HUES64 (cell line): ENCODE results near the gene MYADML2. TPM values are rescaled to one million over a fixed set of nuclear protein-coding genes. Genes with fewer than 3 reads are reported as not detected.

Experiments used
- H3K27ac ChIP-seq: 2 replicates; pipeline ENCODE4 v1.7.0; 2013; ENCODE audit warnings: low read depth, low read length, inconsistent platforms
- H3K27me3 ChIP-seq: 2 replicates; pipeline ENCODE4 v1.6.1; 2013; ENCODE audit warnings: mild to moderate bottlenecking, low read length; ENCODE audit not compliant: insufficient read depth
- H3K36me3 ChIP-seq: 2 replicates; pipeline ENCODE4 v1.6.1; 2013; ENCODE audit warnings: mild to moderate bottlenecking, low read length; ENCODE audit not compliant: insufficient read depth
- H3K4me1 ChIP-seq: 2 replicates; pipeline ENCODE4 v1.6.1; 2013; ENCODE audit warnings: mild to moderate bottlenecking, low read length, moderate library complexity; ENCODE audit not compliant: insufficient read depth
- H3K4me3 ChIP-seq: 2 replicates; pipeline ENCODE4 v1.5.1; 2013; ENCODE audit warnings: mild to moderate bottlenecking, low read length, moderate library complexity
- H3K9ac ChIP-seq: 2 replicates; pipeline ENCODE4 v1.6.1; 2013; ENCODE audit warnings: mild to moderate bottlenecking, low read depth, low read length
- H3K9me3 ChIP-seq: 2 replicates; pipeline ENCODE4 v1.6.1; 2013; ENCODE audit warnings: low read depth, low read length; ENCODE audit not compliant: insufficient read depth
- WGBS: fragments of 150-250, 120-280 bp; methylation state at CpG from one replicate; pipeline ENCODE4 v1.1.7; 2013; ENCODE audit warnings: missing lambda C conversion rate; 5-methylcytosine and 5-hydroxymethylcytosine counted together
- polyA plus RNA-seq, 2 experiments: library from polyadenylated mRNA; stranded (reverse); fragments of 50-300 nt; gene quantifications; one replicate each; pipeline ENCODE4 v1.2.3, GENCODE V29; 2013

The MYADML2 gene, protein sequence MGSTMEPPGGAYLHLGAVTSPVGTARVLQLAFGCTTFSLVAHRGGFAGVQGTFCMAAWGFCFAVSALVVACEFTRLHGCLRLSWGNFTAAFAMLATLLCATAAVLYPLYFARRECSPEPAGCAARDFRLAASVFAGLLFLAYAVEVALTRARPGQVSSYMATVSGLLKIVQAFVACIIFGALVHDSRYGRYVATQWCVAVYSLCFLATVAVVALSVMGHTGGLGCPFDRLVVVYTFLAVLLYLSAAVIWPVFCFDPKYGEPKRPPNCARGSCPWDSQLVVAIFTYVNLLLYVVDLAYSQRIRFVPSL
- 0.10 TPM for polyA plus RNA-seq (2013, experiment 1 of 2)
- polyA plus RNA-seq (2013, experiment 2 of 2): not detected

DNA sequence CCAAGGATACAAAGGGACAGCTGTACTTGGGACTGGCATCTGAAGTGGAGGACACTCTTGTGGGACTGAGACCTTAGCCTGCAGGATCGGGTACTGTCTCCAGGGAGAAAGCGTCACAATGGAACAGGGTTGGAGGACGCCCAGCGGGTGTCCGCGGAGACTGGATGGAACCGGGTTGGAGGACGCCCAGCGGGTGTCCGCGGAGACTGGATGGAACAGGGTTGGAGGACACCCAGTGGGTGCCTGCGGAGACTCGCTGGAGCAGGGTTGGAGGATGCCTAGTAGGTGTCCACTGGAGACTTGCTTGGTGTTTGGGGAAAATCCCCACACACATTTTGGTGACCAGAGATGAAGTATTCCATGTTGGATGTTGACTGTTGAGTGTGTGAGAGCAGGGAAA is at the start of gene MYADML2:
TSS of gene MYADML2 (minus strand) at position 45 of the 400 bp plus-strand sequence. CDS start 5,492 bp downstream, outside the sequence.
- H3K27ac ChIP-seq: no peak within 1 kb of the TSS

DNA sequence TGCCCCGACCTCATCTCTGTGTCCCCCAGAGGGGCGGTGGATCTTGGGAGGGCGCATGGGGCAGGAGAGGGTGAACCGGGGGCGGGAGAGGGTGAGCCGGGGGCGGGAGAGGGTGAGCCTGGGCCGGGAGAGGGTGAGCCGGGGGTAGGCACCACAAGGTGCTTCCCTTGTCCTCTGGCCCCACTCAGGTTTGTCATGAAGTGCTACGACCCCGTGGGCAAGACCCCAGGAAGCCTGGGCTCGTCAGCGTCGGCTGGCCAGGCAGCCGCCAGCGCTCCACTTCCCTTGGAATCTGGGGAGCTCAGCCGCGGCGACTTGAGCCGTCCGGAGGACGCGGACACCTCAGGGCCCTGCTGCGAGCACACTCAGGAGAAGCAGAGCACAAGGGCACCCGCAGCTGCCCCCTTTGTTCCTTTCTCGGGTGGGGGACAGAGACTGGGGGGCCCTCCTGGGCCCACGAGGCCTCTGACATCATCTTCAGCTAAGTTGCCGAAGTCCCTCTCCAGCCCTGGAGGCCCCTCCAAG is 49.3 kb upstream of the MYADML2 start:
- Histone ChIP-seq H3K27me3 (no peaks in the 10 kb centered on the region), H3K9me3 (no peaks in the 10 kb centered on the region), H3K4me1 (peaks cover 22% of the 10 kb centered on the region; the same call in 1 of the 2 replicates), H3K27ac (no peak overlapping the region), H3K4me3 (no peak overlapping the region), H3K36me3 (0 out of 2 replicates have a peak, but pooled peaks cover 5% of the 10 kb centered on the region), H3K9ac (no peak overlapping the region)
- 94% methylated on average over 28 of the region's 28 CpGs for WGBS

More for the DNA sequence above, at the start of gene MYADML2:
- no peak within 1 kb of the TSS for H3K4me3 ChIP-seq
- peaks cover 8% of the 10 kb centered on the region; the same call in 1 of the 2 replicates for H3K27me3 ChIP-seq
- WGBS: 89% methylated on average over 13 of the region's 13 CpGs
- H3K9me3 ChIP-seq: no peaks in the 10 kb centered on the region
- no peaks in the 10 kb centered on the region for H3K36me3 ChIP-seq
- H3K9ac ChIP-seq: no peak within 1 kb of the TSS
- H3K4me1 ChIP-seq: peaks cover 3% of the 10 kb centered on the region; the same call in 1 of the 2 replicates

DNA sequence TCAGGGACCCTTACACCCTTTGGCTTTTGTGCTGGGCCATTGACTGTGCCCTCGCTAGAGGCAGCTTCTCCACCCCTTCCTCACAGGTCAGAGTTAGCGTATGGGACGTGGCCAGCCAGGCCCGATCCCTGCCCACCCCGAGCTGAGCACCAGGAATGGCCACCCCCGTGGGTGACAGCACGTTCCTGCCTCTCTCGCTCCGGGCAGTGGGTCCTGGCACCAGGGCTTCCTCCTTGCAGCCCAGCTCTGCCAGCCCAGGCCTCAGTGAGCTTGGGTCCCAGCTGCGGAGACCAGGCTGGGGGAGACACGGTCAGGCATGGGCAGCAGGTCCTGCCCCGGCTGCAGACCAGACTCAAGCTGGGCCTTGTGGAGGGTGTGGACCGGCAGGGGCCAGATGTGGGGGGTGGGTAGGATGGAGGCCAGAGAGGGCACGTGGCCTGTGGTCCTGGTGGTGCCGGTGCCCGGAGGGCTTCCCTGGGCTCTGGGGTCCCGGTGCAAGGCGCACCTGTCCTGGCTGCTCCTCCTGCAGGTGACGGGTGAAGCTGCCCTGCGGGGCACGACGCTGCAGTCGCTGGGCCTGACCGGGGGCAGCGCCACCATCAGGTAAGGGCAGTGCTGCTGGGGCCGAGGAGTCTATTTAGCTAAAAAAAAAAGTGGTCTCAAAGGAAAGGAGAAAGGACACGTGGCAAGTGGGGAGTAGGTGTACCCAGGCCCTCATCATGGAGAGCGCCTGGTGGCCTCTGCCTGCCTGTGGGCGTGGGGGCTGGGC is 48.6 kb upstream of the MYADML2 start:
- no peaks in the 10 kb centered on the region for H3K27me3 ChIP-seq
- H3K27ac ChIP-seq: no peak overlapping the region
- H3K9me3 ChIP-seq: no peaks in the 10 kb centered on the region
- H3K9ac ChIP-seq: no peak overlapping the region
- WGBS: 95% methylated on average over 29 of the region's 29 CpGs
- 0 out of 2 replicates have a peak, but pooled peaks cover 5% of the 10 kb centered on the region for H3K36me3 ChIP-seq
- peaks cover 27% of the 10 kb centered on the region; the same call in 1 of the 2 replicates for H3K4me1 ChIP-seq
- H3K4me3 ChIP-seq: no peak overlapping the region

DNA sequence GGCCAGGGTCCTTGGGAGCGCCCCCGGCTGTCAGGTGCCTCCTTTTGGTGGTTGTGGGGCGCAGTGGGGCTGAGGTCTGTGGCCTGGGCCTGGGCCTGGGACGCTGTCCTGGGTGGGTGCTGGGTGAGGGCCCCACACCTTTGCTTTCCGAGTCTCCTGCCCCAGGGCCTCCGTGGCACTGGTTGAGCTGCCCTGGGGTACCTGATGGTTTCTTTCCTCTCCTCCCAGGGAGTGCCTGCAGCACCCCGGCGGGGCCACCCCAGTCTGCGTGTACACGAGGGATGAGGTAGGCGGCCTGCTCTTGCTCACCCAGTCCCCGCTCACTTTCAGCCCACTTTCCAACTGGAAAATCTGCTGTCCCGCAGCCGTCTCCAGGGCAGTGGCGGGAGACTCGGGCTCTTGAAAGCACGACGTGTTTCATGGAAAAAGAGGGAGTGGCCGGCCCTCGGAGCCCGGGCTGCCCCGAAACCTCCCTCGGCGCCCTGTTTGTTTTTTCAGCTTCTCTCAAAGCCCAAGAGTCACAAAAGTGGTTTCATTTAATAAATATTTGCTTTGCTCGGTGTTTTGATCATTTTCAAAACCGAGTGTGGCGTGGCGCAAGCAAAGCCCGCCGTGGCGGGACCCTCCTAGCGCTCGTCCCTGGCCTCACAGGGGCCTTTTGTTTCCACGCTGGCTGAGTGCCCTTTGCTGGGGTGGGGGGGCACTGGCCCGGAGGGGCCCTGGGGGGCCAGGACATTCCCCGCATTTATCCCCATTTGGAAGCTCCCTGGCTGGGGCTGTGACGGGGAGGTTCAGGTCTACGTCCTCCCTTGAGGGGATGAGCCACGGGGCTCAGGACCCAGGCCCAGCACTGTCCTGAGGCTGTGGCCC is 47.8 kb upstream of the MYADML2 start:
- H3K9ac ChIP-seq: no peak overlapping the region
- no peaks in the 10 kb centered on the region for H3K9me3 ChIP-seq
- no peak overlapping the region for H3K27ac ChIP-seq
- 0 out of 2 replicates have a peak, but pooled peaks cover 5% of the 10 kb centered on the region for H3K36me3 ChIP-seq
- no peak overlapping the region for H3K4me3 ChIP-seq
- peaks cover 30% of the 10 kb centered on the region; the same call in 1 of the 2 replicates for H3K4me1 ChIP-seq
- no peaks in the 10 kb centered on the region for H3K27me3 ChIP-seq
- WGBS: 94% methylated on average over 39 of the region's 39 CpGs

DNA sequence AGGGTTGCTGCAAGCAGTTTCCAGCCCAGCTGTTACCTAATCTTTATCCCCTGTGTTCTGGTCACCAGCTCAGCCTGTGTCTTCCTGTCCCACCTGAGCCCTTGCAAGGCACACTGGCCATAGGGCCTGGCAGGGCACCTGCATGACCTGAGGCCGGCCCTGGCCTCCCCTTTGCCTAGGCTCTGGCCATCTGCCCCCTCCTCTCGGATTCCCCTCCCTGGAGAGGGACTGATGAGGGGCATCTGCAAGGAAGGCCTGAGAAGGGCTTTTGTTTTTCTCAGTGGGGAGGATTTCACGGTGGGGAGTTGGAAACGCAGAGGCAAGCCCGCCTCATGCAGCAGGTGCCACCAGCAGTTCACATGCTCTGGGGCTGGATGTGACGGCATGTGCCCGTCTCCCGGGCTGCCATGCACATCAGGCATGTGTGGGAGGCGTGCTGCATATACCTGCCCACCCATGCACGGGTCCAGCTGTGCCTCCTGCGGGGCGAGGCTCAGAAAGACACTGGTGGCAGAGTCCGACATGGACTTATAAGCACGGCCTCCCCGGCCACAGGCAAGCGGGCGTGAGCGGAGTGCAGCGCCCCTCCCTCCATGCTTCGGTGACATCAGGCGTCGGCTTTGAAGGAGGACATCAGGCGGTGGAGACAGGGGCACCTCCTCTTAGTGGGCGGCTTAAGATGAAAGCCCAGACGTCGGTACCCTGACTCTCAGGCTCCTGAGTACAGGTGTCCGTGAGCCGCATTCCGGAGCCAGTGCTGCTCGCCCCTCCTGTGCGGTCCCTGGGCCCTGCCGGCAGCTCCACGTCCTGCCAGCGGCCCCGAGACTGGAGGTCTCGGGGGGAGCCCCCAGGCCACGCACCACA is 46.9 kb upstream of the MYADML2 start:
- Histone ChIP-seq H3K27me3 (no peaks in the 10 kb centered on the region), H3K4me3 (no peak overlapping the region), H3K36me3 (0 out of 2 replicates have a peak, but pooled peaks cover 5% of the 10 kb centered on the region), H3K4me1 (peaks cover 30% of the 10 kb centered on the region; the same call in 1 of the 2 replicates), H3K9me3 (no peaks in the 10 kb centered on the region), H3K27ac (no peak overlapping the region), H3K9ac (no peak overlapping the region; the same call in 1 of the 2 replicates)
- 89% methylated on average over 37 of the region's 37 CpGs for WGBS

DNA sequence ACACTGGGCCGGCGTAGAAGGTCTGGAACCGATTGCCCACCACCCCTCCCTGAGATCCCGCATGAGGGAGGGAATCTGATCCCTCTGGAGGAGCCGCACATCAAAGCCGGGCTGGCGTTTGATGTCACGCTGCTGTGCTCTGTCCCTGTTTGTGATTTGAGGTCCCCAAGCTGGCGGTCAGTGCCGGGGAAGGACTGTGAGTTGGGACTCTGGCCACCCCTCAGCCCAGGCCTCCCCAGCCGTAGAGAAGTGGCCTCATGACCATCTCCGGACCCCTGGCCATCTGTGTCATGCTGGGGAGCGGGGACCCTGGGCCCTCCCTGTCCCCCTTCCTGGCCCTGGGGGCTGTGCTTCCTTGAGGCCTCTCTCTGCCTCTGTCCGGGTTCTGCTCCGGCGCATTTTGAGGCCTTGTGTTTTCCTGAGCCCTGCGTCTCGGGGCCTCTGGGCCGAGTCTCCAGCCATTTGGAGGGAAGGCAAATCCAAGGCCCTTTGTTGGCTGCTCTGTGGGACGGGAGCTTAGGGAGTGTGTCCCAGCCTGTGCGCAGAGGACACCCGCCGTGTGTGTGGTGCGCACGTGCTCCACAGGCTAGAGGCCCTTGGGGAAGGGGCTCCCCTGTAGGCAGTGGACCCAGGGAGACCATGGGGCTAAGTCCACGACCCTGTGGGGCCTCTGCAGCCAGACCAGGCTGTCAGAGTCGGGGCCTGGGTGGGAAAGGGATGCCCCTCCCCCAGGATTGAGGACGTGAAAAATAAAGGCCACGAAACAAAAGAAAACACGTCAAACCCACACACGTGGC is 45.5 kb upstream of the MYADML2 start:
- H3K9ac ChIP-seq: peak overlapping the region; percentile 41
- H3K27ac ChIP-seq: peak overlapping the region; percentile 70
- no peaks in the 10 kb centered on the region for H3K27me3 ChIP-seq
- 0 out of 2 replicates have a peak, but pooled peaks cover 5% of the 10 kb centered on the region for H3K36me3 ChIP-seq
- peaks cover 30% of the 10 kb centered on the region; the same call in 1 of the 2 replicates for H3K4me1 ChIP-seq
- H3K9me3 ChIP-seq: no peaks in the 10 kb centered on the region
- 61% methylated on average over 31 of the region's 31 CpGs for WGBS
- H3K4me3 ChIP-seq: no peak overlapping the region

DNA sequence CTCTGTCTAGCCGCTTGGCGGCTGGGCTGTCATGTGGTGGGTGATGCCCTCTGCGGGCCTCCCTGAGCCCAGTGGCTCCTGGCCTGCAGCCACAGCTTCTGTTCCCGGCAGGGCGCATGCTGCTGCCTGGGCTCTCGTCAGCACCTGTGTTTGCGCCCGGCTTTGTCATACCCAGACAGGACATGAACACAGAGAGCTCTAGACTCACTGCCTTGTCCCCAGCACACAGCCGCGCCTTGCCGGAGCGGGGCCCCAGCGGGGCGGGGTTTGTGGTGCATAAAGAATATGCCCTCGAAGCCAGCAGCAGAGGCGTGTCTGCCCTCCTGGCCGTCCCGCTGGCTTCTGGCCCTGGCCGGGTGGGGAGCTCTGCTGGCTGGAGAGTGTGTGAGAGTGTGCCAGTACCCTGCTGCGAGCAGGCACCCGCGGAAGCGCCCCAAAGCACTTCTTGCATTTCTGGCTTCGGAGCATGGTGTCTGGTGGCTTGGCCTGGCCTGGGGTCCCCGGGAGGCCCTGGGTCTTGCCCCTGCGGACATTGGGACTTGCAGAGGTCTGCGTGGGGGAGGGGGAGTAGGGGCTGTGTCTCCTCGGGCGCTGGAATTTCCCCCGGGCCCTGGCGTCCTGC is 44.8 kb upstream of the MYADML2 start:
- Histone ChIP-seq H3K36me3 (peaks cover 5% of the 10 kb centered on the region; the same call in 1 of the 2 replicates), H3K27me3 (no peaks in the 10 kb centered on the region), H3K4me3 (no peak overlapping the region), H3K9ac (peak overlapping the region; percentile 41), H3K9me3 (no peaks in the 10 kb centered on the region), H3K27ac (peak overlapping the region; percentile 70), H3K4me1 (peaks cover 30% of the 10 kb centered on the region; the same call in 1 of the 2 replicates)
- 27% methylated on average over 31 of the region's 31 CpGs for WGBS

DNA sequence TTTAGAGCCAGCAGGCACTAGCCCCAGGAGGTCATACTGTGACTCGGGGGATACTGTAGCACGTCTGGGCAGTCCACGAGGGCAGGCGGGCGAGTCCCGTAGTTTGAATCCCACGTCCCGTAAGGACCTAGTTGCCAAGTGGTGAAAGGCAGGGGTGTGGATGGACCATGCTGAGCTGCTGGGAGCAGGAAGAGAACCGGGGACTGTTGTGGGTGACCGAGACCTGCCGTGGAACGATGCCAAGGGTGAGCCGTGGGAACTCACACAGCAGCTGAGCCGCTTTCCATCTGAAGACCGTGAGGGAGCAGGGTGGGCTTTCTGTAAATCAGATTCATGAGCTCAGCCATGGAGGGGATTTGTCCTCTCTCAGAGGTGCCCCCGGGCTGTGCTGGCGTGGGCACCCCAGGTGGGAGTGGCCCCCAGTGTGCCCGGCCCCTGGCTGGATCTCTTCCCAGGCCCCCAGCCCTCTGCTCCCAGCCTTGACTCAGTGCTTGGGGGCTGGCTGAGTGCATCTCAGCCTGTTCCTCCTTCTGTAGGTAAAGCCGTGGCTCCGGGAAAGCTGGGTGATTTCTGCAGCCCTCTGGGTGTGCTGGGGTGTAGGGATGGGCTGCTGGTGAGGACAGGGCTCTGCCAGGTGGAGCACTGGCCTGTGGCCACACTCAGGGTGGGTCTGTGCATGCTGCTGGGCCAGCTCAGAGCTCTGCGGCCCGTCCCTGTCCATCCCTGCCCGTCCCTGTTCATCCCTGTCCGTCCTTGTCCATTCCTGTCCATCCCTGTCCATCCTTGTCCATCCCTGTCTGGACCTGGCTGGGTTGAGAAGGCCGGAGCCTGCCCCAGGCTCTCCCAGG is 44.0 kb upstream of the MYADML2 start:
- H3K27ac ChIP-seq: peak overlapping the region; percentile 70; the same call in 1 of the 2 replicates
- no peaks in the 10 kb centered on the region for H3K27me3 ChIP-seq
- 88% methylated on average over 25 of the region's 25 CpGs for WGBS
- H3K4me3 ChIP-seq: no peak overlapping the region
- H3K9ac ChIP-seq: peak overlapping the region; percentile 41; the same call in 1 of the 2 replicates
- H3K4me1 ChIP-seq: peaks cover 30% of the 10 kb centered on the region; the same call in 1 of the 2 replicates
- H3K36me3 ChIP-seq: peaks cover 9% of the 10 kb centered on the region; the same call in 1 of the 2 replicates
- H3K9me3 ChIP-seq: no peaks in the 10 kb centered on the region
